ENCODE data around the gene ZNF786.
"Not testable (repeated sequence)": the region's sequence is repeated elsewhere in the genome, so short reads cannot be mapped to it uniquely, and the experiment has no call there.

ZNF786 gene

DNA sequence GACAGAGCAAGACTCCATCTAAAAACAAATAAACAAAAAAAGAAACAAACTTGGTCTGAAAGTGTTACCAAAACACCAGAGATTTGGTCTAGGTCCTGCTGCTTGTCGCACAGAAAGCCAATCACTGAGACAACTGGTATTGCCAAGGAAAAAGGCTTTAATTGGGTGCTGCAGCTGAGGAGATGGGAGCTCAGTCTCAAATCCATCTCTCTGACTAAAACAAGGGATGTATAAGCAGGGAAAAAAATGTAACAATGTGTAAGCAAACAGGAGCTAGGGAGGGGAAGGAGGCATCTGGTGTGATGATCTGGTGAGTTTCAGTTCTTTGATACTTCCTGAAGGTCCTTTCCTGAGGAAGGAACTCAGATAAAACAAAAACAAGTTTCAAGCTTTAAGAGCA is 53.8 kb downstream of the ZNF786 start:
- no peak for DNase-seq (ENCODE audit: low read depth)
- H3K4me3 ChIP-seq (ENCODE audit: control insufficient read depth, low read depth, low read length), result no peak overlapping the region
- TF ChIP-seq CTCF (conservative IDR thresholded peaks at IDR 0.05; ENCODE audit: control insufficient read depth, insufficient read depth, low read depth, low read length), result no peak

DNA sequence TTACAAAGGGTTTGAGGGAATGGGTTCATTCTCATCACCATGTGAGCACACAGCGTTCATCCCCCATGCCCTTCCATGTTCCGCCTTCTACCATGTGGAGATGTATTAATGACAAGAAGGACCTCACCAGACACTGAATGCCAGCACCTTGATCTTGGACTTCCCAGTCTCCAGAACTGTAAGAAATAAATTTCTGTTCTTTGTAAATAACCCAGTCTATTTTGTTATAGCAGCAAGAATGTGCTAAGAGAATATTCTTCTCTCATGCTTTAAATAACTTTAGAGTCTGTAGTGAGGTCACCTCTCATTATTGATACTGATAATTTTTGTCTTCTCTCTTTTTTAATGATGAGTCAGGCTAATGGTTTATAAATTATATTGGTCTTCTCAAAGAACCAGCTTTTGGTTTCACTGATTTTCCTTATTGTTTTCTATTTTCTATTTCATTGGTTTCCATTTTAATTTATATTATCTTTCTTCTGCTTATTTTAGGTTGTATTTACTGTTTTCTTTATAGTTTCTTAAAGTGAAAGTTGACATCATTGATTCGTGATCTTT is 59.1 kb downstream of the ZNF786 start:
- TF ChIP-seq CTCF (conservative IDR thresholded peaks at IDR 0.05; ENCODE audit: control insufficient read depth, insufficient read depth, low read depth, low read length), result no peak
- no peak for DNase-seq (ENCODE audit: low read depth)
- no peak overlapping the region for H3K4me3 ChIP-seq (ENCODE audit: control insufficient read depth, low read depth, low read length)

GRCh38 chr7:149030439-149030838 is 60.1 kb downstream of the ZNF786 start:
- not testable (repeated sequence) for DNase-seq (ENCODE audit: low read depth); H3K4me3 ChIP-seq (ENCODE audit: control insufficient read depth, low read depth, low read length)

- DNase-seq (ENCODE audit: low read depth), result peak; percentile 99
- H3K4me3 ChIP-seq (ENCODE audit: control insufficient read depth, low read depth, low read length), result peak within 1 kb of the TSS; percentile 91
- TF ChIP-seq CTCF (conservative IDR thresholded peaks at IDR 0.05; ENCODE audit: control insufficient read depth, insufficient read depth, low read depth, low read length), result no peak
These were observed 62.0 kb downstream of the ZNF786 start, which contains the start of gene PDIA4 for GRCh38 chr7:149028346-149029109. Gene PDIA4, minus strand, starts transcription at chr7:149028505. Its CDS starts 97 bp downstream, at chr7:149028408.

DNA sequence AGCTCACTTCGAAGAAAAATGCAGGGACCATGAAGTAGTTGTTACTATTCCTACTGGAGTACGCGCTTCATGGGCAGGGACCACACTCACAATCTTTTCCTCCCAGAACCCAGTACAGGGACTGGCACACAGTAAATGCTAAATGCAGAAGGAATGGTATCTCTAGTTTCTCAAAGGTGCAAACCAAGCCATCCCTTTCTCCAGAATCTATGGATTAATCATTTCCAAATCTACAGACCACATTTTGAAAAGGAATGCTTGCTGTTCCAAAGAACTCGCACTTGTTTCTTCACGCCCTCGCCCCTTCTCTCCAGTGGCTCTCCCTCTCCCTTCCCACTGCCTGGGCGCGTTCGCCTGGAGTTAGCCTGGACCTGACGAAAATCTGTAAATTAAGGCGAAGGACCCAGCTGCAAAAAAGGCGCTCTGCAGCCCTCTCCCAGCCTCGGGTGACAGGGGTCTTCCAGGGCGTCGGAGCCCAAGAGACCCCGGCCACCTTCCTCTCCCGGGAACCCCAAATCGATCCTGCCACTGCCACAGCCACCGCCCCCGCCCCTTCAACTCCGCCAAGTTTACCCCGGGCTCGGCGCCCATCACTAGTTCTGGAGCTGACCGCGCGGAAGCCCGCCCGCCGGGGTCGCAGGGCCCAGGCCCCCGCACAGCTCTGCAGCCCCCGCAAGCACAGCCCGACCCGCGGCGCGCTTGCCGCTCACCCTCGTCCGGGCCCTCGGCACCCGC is 62.7 kb downstream of the ZNF786 start:
- DNase-seq (ENCODE audit: low read depth), result peak; percentile 21
- H3K4me3 ChIP-seq (ENCODE audit: control insufficient read depth, low read depth, low read length), result peak overlapping the region; percentile 91
- no peak for TF ChIP-seq CTCF (conservative IDR thresholded peaks at IDR 0.05; ENCODE audit: control insufficient read depth, insufficient read depth, low read depth, low read length)

DNA sequence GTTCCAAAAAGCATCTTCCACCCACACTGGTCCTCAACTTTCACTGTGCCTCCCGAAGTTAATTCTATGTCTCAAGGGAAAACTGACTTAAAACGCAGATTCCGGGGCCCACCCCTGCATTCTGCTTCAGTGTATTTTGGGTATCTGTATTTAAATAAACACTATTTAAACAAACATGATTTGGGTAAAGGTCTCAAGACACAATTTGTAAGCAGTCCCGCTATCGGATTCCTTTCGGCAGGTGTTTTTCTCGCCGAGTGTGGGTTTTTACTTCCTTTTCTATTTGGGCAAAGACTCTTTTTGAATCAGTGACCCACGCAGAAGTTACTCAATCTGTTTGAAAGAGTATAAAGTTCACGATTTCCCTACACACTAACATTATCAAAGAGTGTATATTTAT is 63.5 kb downstream of the ZNF786 start:
- TF ChIP-seq CTCF (conservative IDR thresholded peaks at IDR 0.05; ENCODE audit: control insufficient read depth, insufficient read depth, low read depth, low read length), result no peak
- peak overlapping the region; percentile 91 for H3K4me3 ChIP-seq (ENCODE audit: control insufficient read depth, low read depth, low read length)
- no peak for DNase-seq (ENCODE audit: low read depth)

DNA sequence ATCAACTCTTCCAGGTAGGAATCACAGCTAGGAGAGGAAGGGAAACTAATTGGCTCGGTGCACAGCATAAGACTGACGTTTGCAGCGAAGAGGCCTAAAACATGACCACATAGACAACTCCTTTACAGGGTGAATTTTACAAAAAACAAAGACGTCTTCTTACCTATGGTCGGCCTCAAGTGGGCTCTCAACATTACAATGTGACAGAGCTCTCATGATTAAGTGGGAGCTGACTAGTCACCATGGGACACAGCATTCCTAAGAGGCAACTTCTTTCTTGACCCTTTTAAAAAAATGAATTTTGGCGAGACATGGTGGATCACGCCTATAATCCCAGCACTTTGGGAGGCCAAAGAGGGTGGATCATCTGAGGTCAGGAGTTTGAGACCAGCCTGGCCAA is 66.9 kb downstream of the ZNF786 start:
- no peak for TF ChIP-seq CTCF (conservative IDR thresholded peaks at IDR 0.05; ENCODE audit: control insufficient read depth, insufficient read depth, low read depth, low read length)
- no peak for DNase-seq (ENCODE audit: low read depth)
- H3K4me3 ChIP-seq (ENCODE audit: control insufficient read depth, low read depth, low read length), result no peak overlapping the region
